Astrocyte (in vitro differentiated cells and primary cell): ENCODE measurements around the gene CDRT4.

Source experiments
- CTCF ChIP-seq: IDR thresholded peaks from 2 replicates; pipeline ENCODE4 v1.5.1; 2011; ENCODE audit warnings: low read depth, mild to moderate bottlenecking, inconsistent platforms, low read length, moderate library complexity; ENCODE audit not compliant: insufficient read depth
- EZH2 ChIP-seq: IDR thresholded peaks from 2 replicates; pipeline ENCODE4 v1.6.1; 2012; ENCODE audit warnings: mild to moderate bottlenecking, low read length, inconsistent platforms; ENCODE audit not compliant: insufficient read depth

GRCh38 chr17:15496735-15497670, 29.6 kb upstream of the CDRT4 start:
- TF ChIP-seq CTCF (no peak), EZH2 (no peak)
